Transverse colon (tissue), 4 donors: ENCODE measurements around the gene TLDC2.

Experiments used
- CTCF ChIP-seq, 5 experiments: fragments of 200-600 bp in 3 of 5; fragments of 450-650 bp in 2 of 5; sonication (generic) in 3 of 5; IDR thresholded peaks; 1 replicate in 2 of 5; 2 replicates in 3 of 5; pipeline ENCODE4 v1.5.1; 2016 to 2017; ENCODE audit warnings: antibody characterized with exemption in 5 of 5, inconsistent platforms in 3 of 5, mild to moderate bottlenecking in 2 of 5, moderate library complexity in 1 of 5
- EP300 ChIP-seq: sonication (generic); formaldehyde crosslinking; IDR thresholded peaks from one replicate; pipeline ENCODE4 v1.6.1; 2017; ENCODE audit warnings: antibody characterized with exemption, low read depth
- POLR2A ChIP-seq: fragments of 450-650 bp; IDR thresholded peaks from one replicate; pipeline ENCODE4 v1.6.1; 2016; ENCODE audit warnings: antibody characterized with exemption, mild to moderate bottlenecking, moderate library complexity
- POLR2AphosphoS5 ChIP-seq, 3 donors: sonication (generic); formaldehyde crosslinking; IDR thresholded peaks; one replicate each; pipeline ENCODE4 v1.6.1; 2016; ENCODE audit warnings: antibody characterized with exemption in 3 of 3

- TF ChIP-seq CTCF (IDR thresholded peaks at IDR 0.05) (no peak), POLR2A (no peak), POLR2AphosphoS5 (IDR thresholded peaks at IDR 0.05) (no peak), EP300 (no peak)
Measured at GRCh38 chr20:36926653-36927200, 50.8 kb downstream of the TLDC2 start.
